H1 (cell line): ENCODE results near the gene HPN. TPM values are rescaled to one million over a fixed set of nuclear protein-coding genes. Genes with fewer than 3 reads are reported as not detected.

ENCODE experiments used
- CTCF ChIA-PET: fragments of 300-600 bp; sonication (Branson Sonifier 250); formaldehyde crosslinking; loops from one replicate; lab custom pipeline; 2021; ENCODE audit not compliant: partially characterized antibody; lab: Charles Lee
- POLR2A ChIA-PET: fragments of 300-600 bp; sonication (Branson Sonifier 250); formaldehyde crosslinking; loops from one replicate; lab custom pipeline; 2021; ENCODE audit warnings: inconsistent platforms; ENCODE audit not compliant: partially characterized antibody; lab: Charles Lee
- DNase-seq, 2 experiments: peaks; one replicate each; pipeline versions ENCODE4 v3.0.0 to v3.0.0-alpha.2; 2010 to 2022; ENCODE audit warnings: low spot score in 2 of 2, low read depth in 1 of 2, mixed read lengths in 1 of 2
- FAIRE-seq: peaks from 2 replicates; lab custom pipeline; 2011; peaks lifted over from hg19 to GRCh38; lab: Jason Lieb, UNC
- H2AFZ ChIP-seq: 2 replicates; pipeline ENCODE4 v1.8.1; 2012; ENCODE audit warnings: low read length, inconsistent platforms
- H2AK5ac ChIP-seq: 2 replicates; pipeline ENCODE4 v1.6.1; 2013; ENCODE audit warnings: low read depth, low read length
- H2BK120ac ChIP-seq: replicated peaks from 2 replicates; pipeline ENCODE3; 2013; ENCODE audit warnings: low read depth, low read length, inconsistent platforms
- H2BK12ac ChIP-seq: 2 replicates; pipeline ENCODE4 v1.6.1; 2013; ENCODE audit warnings: low read depth, low read length
- H2BK15ac ChIP-seq: 2 replicates; pipeline ENCODE4 v1.6.1; 2013; ENCODE audit warnings: low read length
- H2BK20ac ChIP-seq: 2 replicates; pipeline ENCODE4 v1.6.1; 2013; ENCODE audit warnings: low read length
- H2BK5ac ChIP-seq: 2 replicates; pipeline ENCODE4 v1.6.1; 2013; ENCODE audit warnings: low read depth, low read length
- H3K14ac ChIP-seq: 2 replicates; pipeline ENCODE4 v1.6.1; 2013; ENCODE audit warnings: inconsistent platforms; ENCODE audit not compliant: insufficient read length
- H3K18ac ChIP-seq: 2 replicates; pipeline ENCODE4 v1.6.1; 2013; ENCODE audit warnings: low read length; ENCODE audit errors: extremely low read depth
- H3K23ac ChIP-seq: 2 replicates; pipeline ENCODE4 v1.6.1; 2013; ENCODE audit warnings: inconsistent platforms; ENCODE audit not compliant: insufficient read length
- H3K23me2 ChIP-seq: 2 replicates; pipeline ENCODE4 v1.6.1; 2013; ENCODE audit warnings: low read depth, low read length
- H3K27ac ChIP-seq: 2 replicates; pipeline ENCODE4 v1.6.1; 2011; ENCODE audit warnings: low read depth, low read length, inconsistent platforms
- H3K27me3 ChIP-seq, 4 experiments: replicated peaks in 1 of 4; 1 replicate in 1 of 4; 2 replicates in 3 of 4; pipeline versions ENCODE4 v1.6.1 to v1.8.1; 2011 to 2013; ENCODE audit warnings: low read length in 3 of 4, mild to moderate bottlenecking in 3 of 4, inconsistent platforms in 2 of 4, mixed read lengths in 2 of 4, moderate library complexity in 1 of 4; ENCODE audit not compliant: control insufficient read depth in 3 of 4, insufficient read depth in 3 of 4; ENCODE audit errors: extremely low read depth in 1 of 4
- H3K36me3 ChIP-seq, 4 experiments: 2 replicates each; pipeline versions ENCODE4 v1.6.1 to v1.8.1; 2011 to 2013; ENCODE audit warnings: mild to moderate bottlenecking in 4 of 4, low read length in 3 of 4, moderate library complexity in 2 of 4, control low read depth in 1 of 4, inconsistent platforms in 1 of 4; ENCODE audit not compliant: insufficient read depth in 4 of 4, control insufficient read depth in 2 of 4
- H3K4ac ChIP-seq: replicated peaks from 2 replicates; pipeline ENCODE3; 2013; ENCODE audit warnings: low read length, low read depth, mixed read lengths, inconsistent platforms; ENCODE audit not compliant: insufficient read length
- H3K4me1 ChIP-seq, 4 experiments: replicated peaks in 1 of 4; 1 replicate in 1 of 4; 2 replicates in 3 of 4; pipeline versions ENCODE4 v1.6.1 to v1.8.1; 2011 to 2013; ENCODE audit warnings: low read length in 3 of 4, inconsistent platforms in 2 of 4, mixed read lengths in 1 of 4; ENCODE audit not compliant: insufficient read depth in 4 of 4, control insufficient read depth in 3 of 4
- H3K4me2 ChIP-seq, 2 experiments: 2 replicates each; pipeline versions ENCODE4 v1.6.1 to v1.8.1; 2011 to 2013; ENCODE audit warnings: low read depth in 2 of 2, low read length in 2 of 2, control low read depth in 1 of 2, inconsistent platforms in 1 of 2, mild to moderate bottlenecking in 1 of 2; ENCODE audit not compliant: insufficient read depth in 1 of 2
- H3K4me3 ChIP-seq, 4 experiments: fragments of 200-600, 300-600 bp in 1 of 4; sonication (generic), shearing (Covaris generic), sonication (Bioruptor Twin) in 1 of 4; 2 replicates each; pipeline versions ENCODE4 v1.5.1 to v1.8.1; 2011 to 2016; ENCODE audit warnings: low read length in 4 of 4, low read depth in 3 of 4, control low read depth in 2 of 4, inconsistent platforms in 2 of 4, mild to moderate bottlenecking in 2 of 4, mixed read lengths in 1 of 4, moderate library complexity in 1 of 4; ENCODE audit not compliant: insufficient read depth in 2 of 4; ENCODE audit errors: extremely low read depth in 1 of 4
- H3K56ac ChIP-seq: replicated peaks from 2 replicates; pipeline ENCODE3; 2013; ENCODE audit warnings: low read depth, mild to moderate bottlenecking, mixed read lengths, low read length, inconsistent platforms; ENCODE audit not compliant: insufficient read length
- H3K79me1 ChIP-seq: 2 replicates; pipeline ENCODE4 v1.6.1; 2013; ENCODE audit warnings: low read depth, low read length, control low read depth
- H3K79me2 ChIP-seq, 2 experiments: 2 replicates each; pipeline versions ENCODE4 v1.6.1 to v1.8.1; 2012 to 2013; ENCODE audit warnings: low read length in 2 of 2, mild to moderate bottlenecking in 2 of 2, inconsistent platforms in 1 of 2; ENCODE audit not compliant: insufficient read depth in 2 of 2, control insufficient read depth in 1 of 2
- H3K9ac ChIP-seq, 4 experiments: replicated peaks in 1 of 4; 1 replicate in 1 of 4; 2 replicates in 3 of 4; pipeline versions ENCODE4 v1.6.1 to v1.8.1; 2011 to 2013; ENCODE audit warnings: low read depth in 3 of 4, low read length in 3 of 4, control low read depth in 2 of 4, mild to moderate bottlenecking in 2 of 4, moderate library complexity in 2 of 4, inconsistent platforms in 1 of 4; ENCODE audit errors: extremely low read depth in 1 of 4
- H3K9me3 ChIP-seq, 2 experiments: 2 replicates each; pipeline versions ENCODE4 v1.6.1 to v1.8.1; 2012 to 2013; ENCODE audit warnings: mild to moderate bottlenecking in 2 of 2, moderate library complexity in 2 of 2, control low read depth in 1 of 2, inconsistent platforms in 1 of 2, low read depth in 1 of 2, low read length in 1 of 2, mixed read lengths in 1 of 2; ENCODE audit not compliant: insufficient read depth in 2 of 2
- H4K20me1 ChIP-seq, 2 experiments: replicated peaks in 1 of 2; 2 replicates each; pipeline versions ENCODE3 to v1.8.1; 2011 to 2013; ENCODE audit warnings: inconsistent platforms in 2 of 2, low read length in 2 of 2, mild to moderate bottlenecking in 1 of 2; ENCODE audit not compliant: insufficient read depth in 2 of 2, control insufficient read depth in 1 of 2
- H4K5ac ChIP-seq: 2 replicates; pipeline ENCODE4 v1.6.1; 2013; ENCODE audit warnings: low read length, low read depth, mixed read lengths, inconsistent platforms; ENCODE audit not compliant: insufficient read length
- H4K8ac ChIP-seq: 2 replicates; pipeline ENCODE4 v1.8.0; 2013; ENCODE audit warnings: mild to moderate bottlenecking, moderate library complexity, low read length, inconsistent platforms; ENCODE audit not compliant: insufficient read depth; ENCODE audit errors: extremely low read depth
- H4K91ac ChIP-seq: replicated peaks from 2 replicates; pipeline ENCODE3; 2013; ENCODE audit warnings: low read length, mixed read lengths, inconsistent platforms; ENCODE audit not compliant: insufficient read length
- CREB1 ChIP-seq: IDR thresholded peaks from 2 replicates; pipeline ENCODE4 v1.6.1; 2012; ENCODE audit warnings: inconsistent platforms
- EP300 ChIP-seq, 2 experiments: IDR thresholded peaks; 1 replicate in 1 of 2; 2 replicates in 1 of 2; pipeline ENCODE4 v1.6.1; 2011 to 2012; ENCODE audit warnings: low read depth in 2 of 2, low read length in 2 of 2, mild to moderate bottlenecking in 2 of 2, borderline replicate concordance in 1 of 2, inconsistent platforms in 1 of 2, moderate library complexity in 1 of 2
- EZH2 ChIP-seq: fragments of 200-600 bp; sonication (generic); IDR thresholded peaks from 2 replicates; pipeline ENCODE4 v1.7.1; 2012; ENCODE audit warnings: low read depth, mild to moderate bottlenecking, moderate library complexity, low read length, inconsistent platforms; ENCODE audit not compliant: severe bottlenecking
- JUN ChIP-seq: IDR thresholded peaks from 2 replicates; pipeline ENCODE4 v1.6.1; 2011; ENCODE audit warnings: low read depth, mild to moderate bottlenecking, improper control_type of control experiment, low read length
- RBBP5 ChIP-seq: IDR thresholded peaks from 2 replicates; pipeline ENCODE4 v1.7.1; 2012; ENCODE audit warnings: low read depth, mild to moderate bottlenecking, inconsistent platforms, low read length, moderate library complexity, borderline replicate concordance
- WGBS, 2 experiments: shearing (Covaris generic) in 1 of 2; methylation state at CpG; one replicate each; pipeline versions ENCODE4 v1.1.6 to v1.1.7; 2013 to 2015; ENCODE audit warnings: low lambda C conversion rate in 2 of 2, mixed read lengths in 2 of 2, inconsistent platforms in 1 of 2, low coverage in 1 of 2, missing lambda C conversion rate in 1 of 2; ENCODE audit not compliant: insufficient replicate concordance in 2 of 2, insufficient coverage in 1 of 2, insufficient read length in 1 of 2; ENCODE audit errors: extremely low coverage in 1 of 2, missing lambda C conversion rate in 1 of 2; 5-methylcytosine and 5-hydroxymethylcytosine counted together
- polyA plus RNA-seq, 7 experiments: library from polyadenylated mRNA; depleted of rRNA in 3 of 7; stranded (reverse) in 5 of 7; unstranded in 2 of 7; fragments of >200 nt in 5 of 7; fragments of 200-250 nt in 2 of 7; gene quantifications; 1 replicate in 5 of 7; 2 replicates in 1 of 7; 4 replicates in 1 of 7; pipeline versions ENCODE4 v1.2.1 to v1.2.3, GENCODE V29; 2011 to 2013; ENCODE audit warnings: missing spikeins in 2 of 7, mixed read lengths in 2 of 7
- total RNA-seq: library from RNA; stranded (reverse); fragmentation: NEBNext Ultra II Directional; extraction: Animal tissue kit (Norgen Biotek cat#: 25700); gene quantifications from 2 replicates; pipeline ENCODE4 v1.2.1, GENCODE V29; 2021

The HPN gene
- total and polyA plus RNA-seq, 2 of the 8 experiments (the other 6 are each of a cell fraction or from before 2014, with no cell fraction given), result 14.7 to 33.7 TPM

DNA sequence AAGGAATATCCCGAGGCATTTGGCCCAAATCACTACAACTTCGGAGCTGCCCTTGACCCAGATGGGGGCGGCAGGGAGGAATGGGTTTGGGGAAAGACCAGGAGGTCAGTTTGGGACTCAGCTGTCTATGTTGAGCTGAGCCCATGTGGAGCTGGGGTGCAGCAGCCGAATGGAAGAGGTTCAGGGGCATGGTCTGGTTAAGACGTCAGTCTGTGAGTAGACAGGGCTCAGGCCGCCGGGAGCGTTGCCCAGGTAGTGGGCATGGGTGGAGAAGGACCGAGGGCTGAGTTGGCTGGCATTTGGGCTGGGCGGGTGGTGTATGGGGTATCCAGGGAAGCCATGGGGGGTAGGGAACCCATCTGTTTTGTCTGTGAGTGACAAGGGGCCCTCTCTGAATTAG, 20.5 kb upstream of the HPN start:
- CTCF ChIA-PET, result interaction anchor here (0.9 to 2.2 kb wide), 3 partner anchors 8 to 40 kb away, joined by 4 to 13 read pairs (median 4); no protein-coding TSS in a partner anchor
- Histone ChIP-seq H4K20me1 (peaks cover 6 to 21% of the 10 kb centered on the region in 2 experiments), H3K56ac (no peak overlapping the region), H3K9ac (no peak overlapping the region), H3K9me3 (no peaks in the 10 kb centered on the region), H4K91ac (no peak overlapping the region), H3K36me3 (peaks cover 44 to 87% (median 75%) of the 10 kb centered on the region in 4 experiments), H4K8ac (peak overlapping the region; percentile 31; the same call in 1 of the 2 replicates), H2AFZ (no peak overlapping the region), H3K4me1 (no peaks in the 10 kb centered on the region), H3K23me2 (no peaks in the 10 kb centered on the region), H3K79me1 (no peaks in the 10 kb centered on the region), H2BK12ac (no peak overlapping the region), H2BK120ac (no peak overlapping the region), H2BK15ac (no peak overlapping the region), H2AK5ac (no peak overlapping the region), H3K4me2 (no peak overlapping the region), H3K79me2 (no peaks in the 10 kb centered on the region), H2BK20ac (no peak overlapping the region), H3K4ac (no peak overlapping the region), H4K5ac (no peak overlapping the region), H3K27ac (no peak overlapping the region), H3K4me3 (no peak overlapping the region), H2BK5ac (no peak overlapping the region), H3K14ac (no peak overlapping the region), H3K27me3 (no peaks in the 10 kb centered on the region), H3K18ac (no peak overlapping the region), H3K23ac (no peak overlapping the region)
- POLR2A ChIA-PET, result interaction anchor here (0.8 to 24.8 kb wide), 3 partner anchors 12 to 23 kb away, joined by 3 to 366 read pairs (median 4); partner anchors contain the start of gene GRAMD1A
- 91% methylated on average over 10 of the region's 10 CpGs; no CpG with 5 or more reads in 1 of the 2 experiments for WGBS, 2 experiments
- DNase-seq, result no peak
- FAIRE-seq, result no peak
- no peak for TF ChIP-seq EZH2
- no peak for TF ChIP-seq JUN
- TF ChIP-seq EP300 (IDR thresholded peaks at IDR 0.05; ENCODE audit: borderline replicate concordance in 1 of 2, low read depth in 2 of 2, low read length in 2 of 2), result no peak
- no peak for TF ChIP-seq CREB1
- no peak for TF ChIP-seq RBBP5
